BE2C (cell line): ENCODE results near the gene AMACR.

Experiments used
- DNase-seq: peaks from one replicate; pipeline ENCODE4 v3.0.0-alpha.2; 2020
- H3K27me3 ChIP-seq: fragments of 250-450 bp; sonication (Bioruptor Pico); 2 replicates; pipeline ENCODE4 v1.5.1; 2020; ENCODE audit warnings: mild to moderate bottlenecking
- H3K36me3 ChIP-seq: fragments of 250-450 bp; sonication (Bioruptor Pico); 2 replicates; pipeline ENCODE4 v1.5.1; 2020; ENCODE audit warnings: mild to moderate bottlenecking
- H3K4me1 ChIP-seq: fragments of 250-450 bp; sonication (Bioruptor Pico); 2 replicates; pipeline ENCODE4 v1.5.1; 2020
- H3K4me3 ChIP-seq: 2 replicates; pipeline ENCODE4 v1.5.1; 2011; ENCODE audit warnings: low read depth, low read length
- H3K9me3 ChIP-seq: fragments of 250-450 bp; sonication (Bioruptor Pico); 2 replicates; pipeline ENCODE4 v1.5.1; 2020
- CTCF ChIP-seq: IDR thresholded peaks from 2 replicates; pipeline ENCODE4 v1.5.1; 2012; ENCODE audit warnings: mild to moderate bottlenecking, low read depth, low read length

Gene AMACR

GRCh38 chr5:33980030-33980429 is 27.8 kb downstream of the AMACR start:
- H3K4me3 ChIP-seq = no peak overlapping the region
- peaks cover 4% of the 10 kb centered on the region; the same call in 1 of the 2 replicates for H3K27me3 ChIP-seq
- no peaks in the 10 kb centered on the region for H3K9me3 ChIP-seq
- no peaks in the 10 kb centered on the region for H3K4me1 ChIP-seq
- no peak for DNase-seq
- TF ChIP-seq CTCF = no peak
- H3K36me3 ChIP-seq = no peaks in the 10 kb centered on the region

- H3K4me3 ChIP-seq = no peak overlapping the region
- H3K9me3 ChIP-seq = no peaks in the 10 kb centered on the region
- no peaks in the 10 kb centered on the region for H3K36me3 ChIP-seq
- no peaks in the 10 kb centered on the region for H3K4me1 ChIP-seq
- no peak for DNase-seq
- TF ChIP-seq CTCF = no peak
- peaks cover 10% of the 10 kb centered on the region; the same call in 1 of the 2 replicates for H3K27me3 ChIP-seq
Observed at GRCh38 chr5:33978306-33978705, 29.5 kb downstream of the AMACR start.

GRCh38 chr5:33976307-33976706 is 31.5 kb downstream of the AMACR start:
- DNase-seq = no peak
- Histone ChIP-seq H3K9me3 (no peaks in the 10 kb centered on the region), H3K4me3 (no peak overlapping the region), H3K4me1 (no peaks in the 10 kb centered on the region), H3K27me3 (peaks cover 13% of the 10 kb centered on the region; the same call in 1 of the 2 replicates), H3K36me3 (no peaks in the 10 kb centered on the region)
- no peak for TF ChIP-seq CTCF

GRCh38 chr5:33975852-33976251 is 32.0 kb downstream of the AMACR start:
- no peak for TF ChIP-seq CTCF
- H3K4me1 ChIP-seq = no peaks in the 10 kb centered on the region
- no peaks in the 10 kb centered on the region for H3K36me3 ChIP-seq
- H3K27me3 ChIP-seq = peaks cover 13% of the 10 kb centered on the region; the same call in 1 of the 2 replicates
- H3K9me3 ChIP-seq = no peaks in the 10 kb centered on the region
- DNase-seq = no peak
- H3K4me3 ChIP-seq = no peak overlapping the region

GRCh38 chr5:33973271-33973670 is 34.6 kb downstream of the AMACR start:
- DNase-seq = no peak
- H3K27me3 ChIP-seq = peaks cover 16% of the 10 kb centered on the region

More at GRCh38 chr5:33973271-33973670, 34.6 kb downstream of the AMACR start:
- Histone ChIP-seq H3K9me3 (no peaks in the 10 kb centered on the region), H3K4me1 (no peaks in the 10 kb centered on the region), H3K4me3 (no peak overlapping the region), H3K36me3 (no peaks in the 10 kb centered on the region)
- TF ChIP-seq CTCF = no peak
